ENCODE data around the gene ANKRD30B.
"Not testable (repeated sequence)": the region's sequence is repeated elsewhere in the genome, so short reads cannot be mapped to it uniquely, and the experiment has no call there.

Gene ANKRD30B

DNA sequence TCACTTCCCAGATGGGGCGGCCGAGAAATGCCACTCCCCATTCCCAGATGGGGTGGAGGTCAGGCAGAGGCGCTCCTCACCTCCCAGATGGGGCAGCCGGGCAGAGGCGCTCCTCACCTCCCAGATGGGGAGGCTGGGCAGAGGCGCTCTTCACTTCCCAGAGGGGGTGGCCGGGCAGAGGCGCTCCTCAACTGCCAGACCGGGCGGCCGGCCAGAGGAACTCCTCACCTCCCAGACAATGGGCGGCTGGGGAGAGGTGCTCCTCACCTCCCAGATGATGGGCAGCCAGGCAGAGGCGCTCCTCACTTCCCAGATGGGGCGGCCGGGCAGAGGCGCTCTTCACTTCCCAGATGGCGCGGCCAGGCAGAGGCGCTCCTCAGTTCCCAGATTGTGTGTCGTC, 108.3 kb downstream of the ANKRD30B start:
- not testable (repeated sequence) for DNase-seq (ENCODE audit: low read depth in 2 of 2)

DNA sequence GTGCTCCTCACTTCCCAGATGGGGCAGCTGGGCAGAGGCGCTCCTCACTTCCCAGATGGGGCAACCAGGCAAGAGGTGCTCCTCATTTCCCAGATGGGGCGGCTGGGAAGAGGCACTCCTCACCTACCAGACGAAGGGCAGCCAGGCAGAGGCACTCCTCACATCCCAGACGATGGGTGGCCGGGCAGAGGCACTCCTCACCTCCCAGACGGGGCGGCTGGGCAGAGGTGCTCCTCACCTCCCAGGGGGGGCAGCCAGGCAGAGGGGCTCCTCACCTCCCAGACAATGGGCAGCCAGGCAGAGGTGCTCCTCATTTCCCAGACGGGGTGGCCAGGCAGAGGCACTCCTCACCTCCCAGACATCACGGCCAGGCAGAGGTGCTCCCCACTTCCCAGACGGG, 110.5 kb downstream of the ANKRD30B start:
- not testable (repeated sequence) for DNase-seq (ENCODE audit: low read depth in 2 of 2)

DNA sequence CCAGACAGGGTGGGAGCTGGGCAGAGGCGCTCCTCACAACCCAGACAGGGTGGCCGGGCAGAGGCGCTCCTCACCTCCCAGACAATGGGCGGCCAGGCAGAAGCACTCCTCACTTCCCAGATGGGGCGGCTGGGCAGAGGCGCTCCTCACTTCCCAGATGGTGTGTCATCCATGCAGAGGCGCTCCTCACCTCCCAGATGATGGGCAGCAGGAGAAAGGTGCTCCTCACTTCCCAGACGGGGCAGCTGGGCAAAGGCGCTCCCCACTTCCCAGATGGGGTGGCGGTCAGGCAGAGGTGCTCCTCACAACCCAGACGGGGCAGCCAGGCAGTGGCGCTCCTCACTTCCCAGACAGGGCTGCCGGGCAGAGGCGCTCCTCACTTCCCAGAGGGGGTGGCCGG, 112.0 kb downstream of the ANKRD30B start:
- DNase-seq (ENCODE audit: low read depth in 2 of 2): not testable (repeated sequence)

GRCh38 chr18:14866426-14866825, 118.5 kb downstream of the ANKRD30B start:
- DNase-seq (ENCODE audit: low read depth in 2 of 2): not testable (repeated sequence)

- DNase-seq (ENCODE audit: low read depth in 2 of 2): not testable (repeated sequence)
These were observed 120.0 kb downstream of the ANKRD30B start for GRCh38 chr18:14867988-14868387.

DNA sequence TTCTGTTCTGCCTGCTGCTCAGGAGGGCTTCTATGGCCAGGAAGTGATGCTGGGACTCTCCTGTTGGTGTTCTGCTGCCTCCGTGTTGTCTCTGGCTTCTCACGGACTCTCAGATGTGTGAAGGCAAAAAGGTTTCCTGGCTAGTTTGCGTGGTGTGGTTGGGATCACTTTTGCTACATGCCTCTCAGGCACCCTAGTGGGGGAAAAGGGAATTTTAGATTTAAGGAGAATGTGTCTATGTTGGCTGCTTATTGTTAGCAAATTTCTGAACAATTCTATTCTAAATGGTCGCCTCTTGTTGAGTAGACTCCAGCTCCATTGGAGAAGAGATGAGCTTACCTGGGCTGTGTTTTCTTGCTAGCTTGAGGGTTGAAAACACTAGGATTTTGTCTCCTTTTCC, 120.9 kb downstream of the ANKRD30B start:
- not testable (repeated sequence) for DNase-seq (ENCODE audit: low read depth in 2 of 2)

GRCh38 chr18:14878826-14879225, 130.9 kb downstream of the ANKRD30B start:
- not testable (repeated sequence) for DNase-seq (ENCODE audit: low read depth in 2 of 2)

DNA sequence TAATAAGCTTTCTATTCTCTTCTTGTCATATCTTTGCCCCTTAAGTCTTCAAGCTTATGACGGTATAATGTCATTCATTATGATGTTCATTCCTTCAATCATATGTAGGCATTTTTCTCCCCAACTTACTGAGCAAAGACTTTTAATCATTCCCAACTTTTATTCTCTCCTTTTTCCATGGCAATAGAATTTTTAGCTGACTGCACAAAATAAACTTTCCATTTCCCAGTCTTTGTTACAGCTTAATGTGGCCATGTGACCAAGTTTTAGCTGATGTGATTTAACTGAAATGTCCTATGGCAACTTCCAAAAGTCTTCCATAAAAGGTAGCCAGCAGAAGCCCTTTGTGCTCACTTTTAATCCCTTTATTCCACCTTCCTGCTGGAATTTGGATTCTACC, 152.5 kb downstream of the ANKRD30B start:
- DNase-seq (ENCODE audit: low read depth in 2 of 2): no peak

Data from stimulated activated CD8-positive, alpha-beta memory T cell treated with anti-CD3 and anti-CD28 coated beads, Interleukin-15, amount 100 ng/mL, for 4 hours (primary cell).